Muscle layer of colon (tissue), 2 donors: Measurements from ENCODE around the gene SRA1.
"Not testable (repeated sequence)": the region's sequence is repeated elsewhere in the genome, so short reads cannot be mapped to it uniquely, and the experiment has no call there.

Experiments used
- H3K27ac ChIP-seq: one replicate; pipeline ENCODE4 v1.7.0; 2013; ENCODE audit warnings: low read depth, mild to moderate bottlenecking, low read length, moderate library complexity
- H3K27me3 ChIP-seq, 2 donors: one replicate each; pipeline ENCODE4 v1.7.0; 2013; ENCODE audit warnings: low read length in 2 of 2, mild to moderate bottlenecking in 2 of 2; ENCODE audit not compliant: insufficient read depth in 2 of 2, control insufficient read depth in 1 of 2
- H3K36me3 ChIP-seq: one replicate; pipeline ENCODE4 v1.7.0; 2013; ENCODE audit warnings: mild to moderate bottlenecking, low read length; ENCODE audit not compliant: insufficient read depth
- H3K4me1 ChIP-seq: one replicate; pipeline ENCODE4 v1.7.0; 2013; ENCODE audit warnings: mild to moderate bottlenecking, low read length; ENCODE audit not compliant: insufficient read depth
- H3K4me3 ChIP-seq, 2 donors: one replicate each; pipeline ENCODE4 v1.7.0; 2013; ENCODE audit warnings: low read length in 2 of 2, low read depth in 1 of 2, mild to moderate bottlenecking in 1 of 2, moderate library complexity in 1 of 2
- H3K9ac ChIP-seq: one replicate; pipeline ENCODE4 v1.7.0; 2013; ENCODE audit warnings: low read length
- H3K9me3 ChIP-seq: one replicate; pipeline ENCODE4 v1.7.0; 2013; ENCODE audit warnings: mild to moderate bottlenecking, low read length
- donor health status: abdominal sarcoma.
- donor health status: Adenocarcinoma of cecum.

The SRA1 gene

DNA sequence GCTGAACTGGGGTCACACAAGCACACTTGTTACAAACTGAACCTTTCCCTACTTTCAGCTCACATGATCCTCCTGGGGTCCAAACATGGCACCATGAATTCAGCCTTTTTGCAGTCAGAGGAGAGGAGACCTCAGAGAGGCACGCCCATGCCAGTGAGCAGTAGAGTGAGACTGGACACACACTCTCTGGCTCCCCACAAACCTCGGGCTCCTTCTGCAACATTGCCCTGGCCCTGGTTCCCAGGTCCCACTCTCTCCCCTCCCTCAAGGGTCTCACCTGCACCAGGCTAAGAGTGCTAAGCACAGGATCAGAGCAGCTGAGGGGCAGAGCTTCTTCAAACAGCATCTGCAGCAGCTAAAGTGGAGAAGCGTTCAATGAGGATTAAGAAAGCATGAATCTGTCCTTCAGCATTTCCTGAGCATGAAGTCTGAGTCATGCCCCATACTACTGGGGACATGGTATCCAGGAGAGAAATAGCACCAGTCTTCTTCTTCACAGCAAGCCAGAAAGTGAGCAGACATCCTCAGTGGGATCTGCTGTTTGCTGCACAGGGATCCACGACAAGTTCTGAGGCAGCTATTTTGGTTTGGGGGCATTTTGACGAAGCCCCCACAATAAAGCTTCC, 34.6 kb upstream of the SRA1 start:
- Histone ChIP-seq H3K27me3 (no peaks in the 10 kb centered on the region), H3K36me3 (no peaks in the 10 kb centered on the region), H3K27ac (no peak overlapping the region), H3K4me3 (no peak overlapping the region), H3K9me3 (no peaks in the 10 kb centered on the region), H3K4me1 (no peaks in the 10 kb centered on the region), H3K9ac (no peak overlapping the region)

DNA sequence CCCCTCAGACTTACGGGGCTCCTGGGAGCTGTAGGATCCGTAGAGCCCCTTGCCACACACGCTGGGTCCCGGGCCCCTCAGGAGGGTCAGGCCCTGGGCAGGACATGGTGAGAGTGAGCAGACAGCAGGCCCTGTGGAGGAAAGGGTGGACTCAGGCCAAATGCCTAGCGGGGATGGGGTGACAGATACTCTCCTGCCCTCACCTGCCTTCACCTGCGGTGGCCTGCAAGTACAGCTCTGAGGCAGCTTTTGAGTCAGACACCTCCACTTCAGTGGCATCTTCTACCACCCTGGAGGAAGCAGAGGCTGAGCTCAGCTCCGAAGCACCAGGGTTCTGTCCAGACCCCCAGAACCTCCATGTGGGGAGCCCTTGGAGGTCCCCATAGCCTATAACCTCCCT, 33.6 kb upstream of the SRA1 start:
- H3K9me3 ChIP-seq: no peaks in the 10 kb centered on the region
- no peaks in the 10 kb centered on the region for H3K4me1 ChIP-seq
- no peak overlapping the region for H3K4me3 ChIP-seq
- no peaks in the 10 kb centered on the region for H3K27me3 ChIP-seq
- no peak overlapping the region for H3K9ac ChIP-seq
- no peaks in the 10 kb centered on the region for H3K36me3 ChIP-seq
- H3K27ac ChIP-seq: no peak overlapping the region

DNA sequence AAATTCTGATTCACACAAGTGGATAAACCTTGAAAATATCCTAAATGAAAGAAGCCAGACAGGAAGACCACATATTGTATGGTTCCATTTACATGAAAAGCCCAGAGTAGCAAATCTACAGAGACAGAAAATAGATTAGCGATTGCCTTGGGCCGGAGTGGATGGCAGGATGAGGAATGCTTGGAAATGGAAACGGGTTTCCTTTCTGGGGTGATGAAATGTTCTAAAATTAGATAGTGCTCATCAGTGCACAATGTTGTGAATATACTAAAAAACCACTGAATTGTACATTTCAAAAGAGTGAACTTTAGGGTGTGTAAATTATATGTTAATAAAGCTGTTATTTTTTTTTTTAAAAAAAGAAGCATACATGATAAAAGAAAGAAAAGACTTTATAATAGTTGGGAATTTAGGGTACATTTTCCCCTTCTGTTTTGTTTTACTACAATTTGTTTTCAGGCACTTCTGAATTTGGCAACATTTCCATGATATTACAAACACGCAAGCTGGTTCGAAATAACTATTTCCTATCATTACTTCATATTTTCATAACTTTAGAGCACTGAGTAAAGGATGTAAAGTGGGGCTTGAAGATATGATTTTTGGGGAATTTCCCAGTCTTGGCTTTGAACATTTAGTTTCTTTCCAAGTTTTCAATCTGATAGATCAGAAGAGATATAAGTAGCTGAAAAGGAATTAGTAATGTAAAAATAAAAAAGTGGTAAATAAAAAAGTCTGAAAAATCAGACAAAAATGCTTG, 31.2 kb upstream of the SRA1 start:
- Histone ChIP-seq H3K9me3 (no peaks in the 10 kb centered on the region), H3K4me1 (no peaks in the 10 kb centered on the region), H3K27me3 (no peaks in the 10 kb centered on the region), H3K36me3 (no peaks in the 10 kb centered on the region), H3K9ac (no peak overlapping the region), H3K27ac (no peak overlapping the region), H3K4me3 (no peak overlapping the region)

DNA sequence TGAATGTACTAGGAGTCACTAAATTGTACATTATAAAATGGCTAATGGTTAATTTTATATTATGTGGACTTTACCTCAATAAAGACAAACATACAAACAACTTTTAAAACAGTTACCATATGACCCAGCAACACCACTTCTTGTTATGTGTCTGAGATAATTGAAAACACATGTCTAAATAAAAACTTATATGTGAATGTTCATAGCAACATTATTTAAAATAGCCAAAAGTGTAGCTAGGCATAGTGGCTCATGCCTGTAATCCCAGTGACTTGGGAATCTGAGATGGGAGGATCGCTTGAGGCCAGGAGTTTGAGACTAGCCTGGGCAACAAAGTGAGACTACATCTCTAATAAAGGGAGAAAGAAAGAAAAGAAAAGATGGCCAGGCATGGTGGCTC, 30.2 kb upstream of the SRA1 start:
- Histone ChIP-seq H3K27me3 (no peaks in the 10 kb centered on the region), H3K9ac (no peak overlapping the region), H3K9me3 (no peaks in the 10 kb centered on the region), H3K4me3 (no peak overlapping the region), H3K27ac (no peak overlapping the region), H3K4me1 (no peaks in the 10 kb centered on the region), H3K36me3 (no peaks in the 10 kb centered on the region)

DNA sequence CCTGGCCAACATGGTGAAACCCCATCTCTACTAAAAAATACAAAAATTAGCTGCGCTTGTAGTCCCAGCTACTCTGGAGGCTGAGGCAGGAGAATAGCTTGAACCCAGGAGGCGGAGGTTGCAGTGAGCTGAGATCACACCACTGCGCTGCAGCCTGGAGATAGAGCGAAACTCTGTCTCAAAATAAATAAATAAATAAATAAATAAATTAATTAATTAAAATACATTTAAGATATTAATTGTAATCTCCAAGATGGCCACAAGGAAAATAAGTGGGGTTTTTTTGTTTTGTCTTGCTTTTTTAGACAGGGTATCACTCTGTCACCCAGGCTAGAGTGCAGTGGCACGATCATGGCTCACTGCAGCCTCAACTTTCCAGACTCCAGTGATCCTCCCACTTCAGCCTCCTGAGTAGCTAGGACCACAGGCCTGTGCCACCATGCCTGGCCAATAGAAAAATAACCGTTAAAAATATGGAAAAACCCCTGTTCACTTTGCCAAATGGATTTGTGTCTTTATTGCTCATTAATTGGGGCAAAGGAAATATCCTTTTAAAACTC, 22.0 kb upstream of the SRA1 start:
- H3K9me3 ChIP-seq, H3K36me3 ChIP-seq, H3K27ac ChIP-seq, H3K4me3 ChIP-seq, H3K27me3 ChIP-seq, H3K9ac ChIP-seq, H3K4me1 ChIP-seq: not testable (repeated sequence)

DNA sequence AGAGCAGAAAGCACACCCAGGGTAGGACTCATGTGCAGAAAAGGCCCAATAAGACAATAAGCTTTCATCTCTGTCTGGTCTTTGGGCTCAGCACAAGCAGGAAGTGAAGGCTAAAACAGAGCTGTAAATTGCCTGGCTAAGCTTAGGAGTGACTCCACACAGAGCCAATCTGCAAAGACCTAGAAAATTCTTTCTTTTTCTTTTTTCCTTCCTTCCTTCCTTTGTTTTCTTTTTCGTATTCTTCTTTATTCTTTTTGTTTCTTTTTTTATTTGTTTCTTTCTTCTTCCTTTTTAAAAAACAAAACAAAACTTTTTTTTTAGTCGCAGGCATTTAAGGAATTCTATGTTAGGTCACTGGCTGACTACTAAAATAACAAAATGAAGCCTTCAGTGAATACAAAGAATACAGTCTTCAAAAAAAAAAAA, 19.5 kb upstream of the SRA1 start:
- Histone ChIP-seq H3K4me1 (no peaks in the 10 kb centered on the region), H3K9ac (no peak overlapping the region), H3K27ac (no peak overlapping the region), H3K36me3 (no peaks in the 10 kb centered on the region), H3K9me3 (no peaks in the 10 kb centered on the region), H3K27me3 (no peaks in the 10 kb centered on the region), H3K4me3 (no peak overlapping the region)

DNA sequence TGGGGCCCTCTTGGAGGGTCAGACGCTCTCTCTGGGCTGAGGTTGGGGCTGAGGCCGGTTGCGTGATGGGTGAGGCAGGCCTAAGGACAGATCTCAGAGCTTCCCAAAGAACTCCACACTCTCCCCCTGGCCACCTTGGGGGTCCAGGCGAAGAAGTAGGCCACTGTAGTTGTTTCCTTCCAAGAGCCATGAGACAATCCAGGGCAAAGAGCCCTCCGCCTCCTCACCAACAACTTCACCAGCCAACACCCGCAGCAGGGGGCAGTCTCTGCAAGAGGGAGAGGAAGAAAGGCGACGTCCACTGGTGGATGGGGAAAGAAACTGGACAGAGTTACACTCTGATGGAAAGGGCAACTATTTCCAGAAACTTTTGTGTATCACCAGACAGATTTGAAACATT, 18.0 kb upstream of the SRA1 start:
- Histone ChIP-seq H3K9me3 (no peaks in the 10 kb centered on the region), H3K9ac (no peak overlapping the region), H3K27ac (no peak overlapping the region), H3K4me3 (no peak overlapping the region), H3K27me3 (no peaks in the 10 kb centered on the region), H3K4me1 (no peaks in the 10 kb centered on the region), H3K36me3 (peaks cover 5% of the 10 kb centered on the region)

DNA sequence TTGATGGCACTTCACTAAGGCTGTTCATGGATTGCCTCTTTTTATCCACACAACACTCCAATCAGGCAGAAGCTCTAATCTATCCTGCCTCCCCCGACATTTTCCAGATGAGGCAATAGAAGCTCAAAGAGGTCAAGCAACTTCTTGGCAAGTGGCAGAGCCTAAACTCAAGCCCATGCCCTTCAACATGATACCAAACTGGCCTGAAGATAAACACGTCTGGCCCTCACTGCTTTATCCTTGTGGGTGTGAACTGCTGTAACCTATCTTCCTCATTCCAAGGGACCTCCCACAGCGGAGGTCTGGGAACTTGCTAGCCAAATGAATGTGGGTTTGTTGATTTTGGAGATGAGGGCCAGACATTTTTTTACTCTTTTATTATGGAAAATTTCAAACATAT, 16.9 kb upstream of the SRA1 start:
- Histone ChIP-seq H3K27ac (no peak overlapping the region), H3K27me3 (no peaks in the 10 kb centered on the region), H3K9ac (no peak overlapping the region), H3K4me3 (no peak overlapping the region), H3K4me1 (no peaks in the 10 kb centered on the region), H3K36me3 (peaks cover 9% of the 10 kb centered on the region), H3K9me3 (no peaks in the 10 kb centered on the region)

DNA sequence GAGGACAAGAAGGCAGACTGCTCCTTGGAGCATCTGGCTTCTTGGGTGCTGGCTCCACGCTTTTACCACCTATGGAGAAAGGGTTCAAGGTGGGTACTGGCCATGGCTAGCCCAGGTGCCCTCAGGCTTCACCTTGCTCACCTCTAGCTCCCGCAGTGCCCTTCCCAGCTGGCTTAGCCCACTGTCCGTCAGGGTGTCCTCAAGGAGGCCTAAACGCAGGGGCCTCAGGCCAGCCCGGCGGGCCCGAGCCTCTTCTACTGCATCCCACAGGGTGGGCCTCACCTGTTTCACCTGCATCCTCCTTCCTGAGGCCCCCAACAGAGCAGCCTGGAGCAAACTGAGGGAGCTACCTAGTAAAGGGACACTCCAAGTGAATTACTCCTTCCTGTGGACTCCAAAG, 16.4 kb upstream of the SRA1 start:
- Histone ChIP-seq H3K36me3 (peaks cover 9% of the 10 kb centered on the region), H3K27ac (no peak overlapping the region), H3K4me3 (no peak overlapping the region), H3K27me3 (no peaks in the 10 kb centered on the region), H3K4me1 (no peaks in the 10 kb centered on the region), H3K9me3 (no peaks in the 10 kb centered on the region), H3K9ac (no peak overlapping the region)

DNA sequence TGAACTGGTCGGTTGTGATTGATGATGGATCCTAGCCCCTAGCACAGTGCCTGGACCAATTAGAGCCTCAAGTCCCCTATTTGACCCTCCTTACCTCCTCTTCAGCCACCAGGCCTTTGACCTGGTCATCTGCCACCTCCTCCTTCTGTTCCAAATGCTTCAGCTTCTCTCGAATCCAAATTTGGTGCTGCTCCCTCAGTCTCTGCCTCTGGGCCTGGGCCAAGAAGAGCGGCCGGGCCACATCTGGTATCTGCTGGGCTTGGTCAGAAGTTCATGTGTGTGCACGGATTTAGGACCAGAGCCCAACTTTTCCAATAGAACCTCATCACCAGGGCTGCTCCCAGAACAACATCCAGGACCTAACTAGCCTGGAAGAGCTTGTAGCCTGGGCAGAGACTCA, 13.8 kb upstream of the SRA1 start:
- Histone ChIP-seq H3K4me3 (no peak overlapping the region), H3K9ac (no peak overlapping the region), H3K4me1 (peaks cover 17% of the 10 kb centered on the region), H3K27me3 (no peaks in the 10 kb centered on the region), H3K9me3 (no peaks in the 10 kb centered on the region), H3K36me3 (peaks cover 34% of the 10 kb centered on the region), H3K27ac (peak overlapping the region; percentile 24)

DNA sequence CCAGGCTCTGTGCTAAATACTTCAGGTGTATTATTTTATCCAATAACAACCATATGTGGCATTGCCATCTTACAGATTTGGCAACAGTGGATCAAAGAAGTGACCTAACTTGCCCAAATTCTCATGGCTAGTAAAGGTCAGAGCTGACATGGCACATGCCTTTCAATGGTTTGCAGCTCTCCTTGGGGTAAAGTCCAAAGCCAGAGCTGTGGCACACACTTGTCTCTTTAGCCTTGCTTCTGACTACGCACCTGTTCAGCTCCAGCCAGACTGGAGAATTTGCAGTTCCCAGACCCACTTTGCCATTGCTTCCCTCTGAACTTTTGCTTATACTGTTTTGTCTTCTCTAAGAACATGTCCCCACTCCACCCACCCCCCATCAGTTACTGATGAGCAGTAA, 13.2 kb upstream of the SRA1 start:
- H3K9me3 ChIP-seq: no peaks in the 10 kb centered on the region

DNA sequence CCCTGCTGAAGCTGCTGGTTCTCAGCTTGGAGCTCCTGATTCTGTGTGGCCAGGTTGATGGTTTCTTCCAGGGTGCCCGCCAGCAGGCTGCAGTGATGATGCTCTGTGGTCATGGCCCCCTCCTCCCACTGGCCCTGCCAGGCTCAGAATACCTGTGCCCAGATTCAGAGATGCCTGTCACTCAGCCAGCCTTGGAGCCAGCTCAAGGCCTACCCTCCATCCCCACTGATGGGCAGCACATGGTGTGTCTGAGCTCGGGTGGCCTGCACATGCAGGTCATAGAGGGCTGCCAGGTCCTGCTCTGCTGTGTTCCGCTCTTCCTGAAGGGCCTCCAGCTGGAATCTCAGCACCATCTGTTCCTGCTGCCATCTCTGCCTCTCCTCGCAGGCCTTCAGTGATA, 12.8 kb upstream of the SRA1 start:
- Histone ChIP-seq H3K4me1 (peaks cover 27% of the 10 kb centered on the region), H3K9me3 (no peaks in the 10 kb centered on the region), H3K4me3 (no peak overlapping the region), H3K9ac (no peak overlapping the region), H3K27me3 (no peaks in the 10 kb centered on the region), H3K27ac (no peak overlapping the region), H3K36me3 (peaks cover 37% of the 10 kb centered on the region)

More for the DNA sequence above, 13.2 kb upstream of the SRA1 start:
- Histone ChIP-seq H3K27me3 (no peaks in the 10 kb centered on the region), H3K27ac (no peak overlapping the region), H3K9ac (no peak overlapping the region), H3K4me3 (no peak overlapping the region), H3K36me3 (peaks cover 37% of the 10 kb centered on the region), H3K4me1 (peaks cover 23% of the 10 kb centered on the region)
